Peyer's patch (tissue), 4 donors: ENCODE data around the gene CLMN.

Experiments used
- POLR2A ChIP-seq, 2 donors: fragments of 450-650 bp; IDR thresholded peaks; one replicate each; pipeline ENCODE4 v1.5.1; 2017; ENCODE audit warnings: antibody characterized with exemption in 2 of 2, mild to moderate bottlenecking in 2 of 2, moderate library complexity in 2 of 2
- TF ChIP-seq, protein P1 (sequence below), 6 experiments: fragments of 450-650 bp in 4 of 6; fragments of 200-600 bp in 2 of 6; sonication (generic) in 1 of 6; IDR thresholded peaks; one replicate each; pipeline ENCODE4 v1.5.1; 2017 to 2019; ENCODE audit warnings: antibody characterized with exemption in 6 of 6, mild to moderate bottlenecking in 3 of 6, moderate library complexity in 1 of 6

DNA sequence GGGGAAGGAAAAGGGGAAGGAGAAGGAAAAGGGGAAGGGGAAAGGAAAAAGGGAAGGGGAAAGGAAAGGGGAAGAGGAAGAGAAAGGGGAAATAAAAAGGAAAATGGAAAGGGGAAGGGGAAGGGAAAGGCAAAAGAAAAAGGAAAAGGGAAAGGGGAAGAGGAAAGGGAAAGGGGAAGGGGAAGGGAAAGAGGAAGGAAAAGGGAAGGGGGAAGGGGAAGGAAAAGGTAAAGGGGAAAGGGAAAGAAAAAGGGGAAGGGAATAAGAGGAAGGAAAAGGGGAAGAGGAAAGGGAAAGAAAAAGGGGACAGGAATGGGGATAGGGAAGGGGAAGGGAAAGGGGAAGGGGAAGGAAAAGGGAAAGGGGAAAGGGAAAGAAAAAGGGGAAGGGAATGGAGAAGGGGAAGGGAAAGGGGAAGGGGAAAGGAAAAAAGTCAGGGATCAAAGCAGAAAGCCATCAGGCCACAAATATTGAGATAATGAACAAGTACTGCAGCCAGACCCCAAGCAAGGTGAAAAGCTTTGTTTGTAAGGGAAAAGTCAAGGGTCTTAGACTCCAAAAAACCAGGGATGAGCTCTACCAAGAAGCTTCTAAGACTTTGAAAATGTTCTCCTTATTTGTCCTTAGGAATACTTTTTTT is 182.4 kb downstream of the CLMN start:
- no peak for TF ChIP-seq POLR2A (IDR thresholded peaks at IDR 0.05)
- TF ChIP-seq, protein P1, sequence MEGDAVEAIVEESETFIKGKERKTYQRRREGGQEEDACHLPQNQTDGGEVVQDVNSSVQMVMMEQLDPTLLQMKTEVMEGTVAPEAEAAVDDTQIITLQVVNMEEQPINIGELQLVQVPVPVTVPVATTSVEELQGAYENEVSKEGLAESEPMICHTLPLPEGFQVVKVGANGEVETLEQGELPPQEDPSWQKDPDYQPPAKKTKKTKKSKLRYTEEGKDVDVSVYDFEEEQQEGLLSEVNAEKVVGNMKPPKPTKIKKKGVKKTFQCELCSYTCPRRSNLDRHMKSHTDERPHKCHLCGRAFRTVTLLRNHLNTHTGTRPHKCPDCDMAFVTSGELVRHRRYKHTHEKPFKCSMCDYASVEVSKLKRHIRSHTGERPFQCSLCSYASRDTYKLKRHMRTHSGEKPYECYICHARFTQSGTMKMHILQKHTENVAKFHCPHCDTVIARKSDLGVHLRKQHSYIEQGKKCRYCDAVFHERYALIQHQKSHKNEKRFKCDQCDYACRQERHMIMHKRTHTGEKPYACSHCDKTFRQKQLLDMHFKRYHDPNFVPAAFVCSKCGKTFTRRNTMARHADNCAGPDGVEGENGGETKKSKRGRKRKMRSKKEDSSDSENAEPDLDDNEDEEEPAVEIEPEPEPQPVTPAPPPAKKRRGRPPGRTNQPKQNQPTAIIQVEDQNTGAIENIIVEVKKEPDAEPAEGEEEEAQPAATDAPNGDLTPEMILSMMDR (IDR thresholded peaks at IDR 0.05), result no peak
